Tibial nerve (tissue), 4 donors: ENCODE results near the gene UBE3D. TPM values are rescaled to one million over a fixed set of nuclear protein-coding genes. Genes with fewer than 3 reads are reported as not detected.

Source experiments
- DNase-seq, 2 donors: peaks; one replicate each; pipeline ENCODE4 v3.0.0-alpha.2; 2019; ENCODE audit warnings: low spot score in 2 of 2
- H3K27ac ChIP-seq, 4 donors: fragments of 200-600 bp; sonication (generic) in 3 of 4; one replicate each; pipeline ENCODE4 v1.5.1; 2017 to 2019; ENCODE audit warnings: mild to moderate bottlenecking in 1 of 4
- H3K27me3 ChIP-seq, 2 donors: fragments of 200-600 bp; sonication (generic) in 1 of 2; one replicate each; pipeline versions ENCODE4 v1.5.1 to v1.6.0; 2017 to 2019
- H3K36me3 ChIP-seq, 3 donors: fragments of 200-600 bp; sonication (generic); one replicate each; pipeline ENCODE4 v1.5.1; 2018 to 2019
- H3K4me1 ChIP-seq, 4 donors: fragments of 200-600 bp; sonication (generic) in 3 of 4; one replicate each; pipeline ENCODE4 v1.5.1; 2017 to 2019
- H3K4me3 ChIP-seq, 4 donors: fragments of 200-600 bp; sonication (generic) in 3 of 4; one replicate each; pipeline ENCODE4 v1.5.1; 2017 to 2019; ENCODE audit warnings: mild to moderate bottlenecking in 1 of 4, moderate library complexity in 1 of 4
- H3K9me3 ChIP-seq, 4 donors: fragments of 200-600 bp; sonication (generic) in 3 of 4; one replicate each; pipeline ENCODE4 v1.5.1; 2017 to 2019
- CTCF ChIP-seq, 5 experiments: fragments of 200-600 bp in 3 of 5; fragments of 450-650 bp in 2 of 5; sonication (generic) in 3 of 5; IDR thresholded peaks; one replicate each; pipeline ENCODE4 v1.5.1; 2016 to 2019; ENCODE audit warnings: antibody characterized with exemption in 5 of 5, mild to moderate bottlenecking in 3 of 5, moderate library complexity in 2 of 5
- EP300 ChIP-seq, 2 donors: sonication (generic); formaldehyde crosslinking; IDR thresholded peaks; one replicate each; pipeline ENCODE4 v1.6.1; 2017; ENCODE audit warnings: antibody characterized with exemption in 2 of 2, mild to moderate bottlenecking in 1 of 2
- POLR2A ChIP-seq, 2 donors: fragments of 450-650 bp; IDR thresholded peaks; one replicate each; pipeline ENCODE4 v1.6.1; 2017; ENCODE audit warnings: antibody characterized with exemption in 2 of 2, mild to moderate bottlenecking in 2 of 2, moderate library complexity in 2 of 2
- WGBS, 2 donors: methylation state at CpG; one replicate each; pipeline ENCODE4 v1.1.5; 2018; 5-methylcytosine and 5-hydroxymethylcytosine counted together
- total RNA-seq, 4 donors: library from RNA; depleted of rRNA; stranded (reverse); fragments of >200 nt; gene quantifications; one replicate each; pipeline ENCODE4 v1.1.0, GENCODE V29; 2016

UBE3D gene
- total RNA-seq, 4 donors from 2014 or later, result 6.3 to 21.9 (median 18.3) TPM

- TF ChIP-seq POLR2A (IDR thresholded peaks at IDR 0.05) (no peak), CTCF (IDR thresholded peaks at IDR 0.05) (no peak), EP300 (IDR thresholded peaks at IDR 0.05) (no peak)
- no peak overlapping the region for H3K27ac ChIP-seq
- H3K27me3 ChIP-seq, result no peaks in the 10 kb centered on the region
- H3K9me3 ChIP-seq, result no peaks in the 10 kb centered on the region
- H3K4me3 ChIP-seq, result no peak overlapping the region
- 89 to 96% methylated on average over 2 of the region's 2 CpGs for WGBS, 2 donors
- peaks cover 0 to 3% (median 0%) of the 10 kb centered on the region in 4 donors for H3K4me1 ChIP-seq
- no peak for DNase-seq
- H3K36me3 ChIP-seq, result no peaks in the 10 kb centered on the region
Observed at GRCh38 chr6:82963191-82963925, 102.3 kb downstream of the UBE3D start.

- TF ChIP-seq EP300 (IDR thresholded peaks at IDR 0.05) (no peak), POLR2A (IDR thresholded peaks at IDR 0.05) (no peak), CTCF (IDR thresholded peaks at IDR 0.05) (no peak)
- no peaks in the 10 kb centered on the region for H3K27me3 ChIP-seq
- H3K9me3 ChIP-seq, result no peaks in the 10 kb centered on the region
- H3K4me3 ChIP-seq, result no peak overlapping the region
- peaks cover 0 to 14% (median 0%) of the 10 kb centered on the region in 3 donors for H3K36me3 ChIP-seq
- 74 to 75% methylated on average over 4 of the region's 4 CpGs for WGBS, 2 donors
- peaks cover 0 to 3% (median 0%) of the 10 kb centered on the region in 4 donors for H3K4me1 ChIP-seq
- no peak overlapping the region for H3K27ac ChIP-seq
- no peak for DNase-seq
Observed at GRCh38 chr6:82959385-82959941, 106.2 kb downstream of the UBE3D start.

- 78 to 88% methylated on average over 1 of the region's 1 CpG for WGBS, 2 donors
- Histone ChIP-seq H3K4me1 (peaks cover 0 to 3% (median 0%) of the 10 kb centered on the region in 4 donors), H3K9me3 (no peaks in the 10 kb centered on the region), H3K4me3 (no peak overlapping the region), H3K27me3 (no peaks in the 10 kb centered on the region), H3K27ac (no peak overlapping the region), H3K36me3 (peaks cover 0 to 16% (median 0%) of the 10 kb centered on the region in 3 donors)
- no peak for TF ChIP-seq EP300 (IDR thresholded peaks at IDR 0.05)
- TF ChIP-seq CTCF (IDR thresholded peaks at IDR 0.05), result no peak
- no peak for TF ChIP-seq POLR2A (IDR thresholded peaks at IDR 0.05)
- no peak for DNase-seq
Observed at GRCh38 chr6:82958551-82958950, 107.1 kb downstream of the UBE3D start.

GRCh38 chr6:82957868-82958245 lies 107.8 kb downstream of the UBE3D start:
- Histone ChIP-seq H3K36me3 (peaks cover 0 to 23% (median 0%) of the 10 kb centered on the region in 3 donors), H3K9me3 (no peaks in the 10 kb centered on the region), H3K27ac (no peak overlapping the region), H3K4me3 (no peak overlapping the region), H3K27me3 (no peaks in the 10 kb centered on the region), H3K4me1 (peaks cover 0 to 3% (median 0%) of the 10 kb centered on the region in 4 donors)
- TF ChIP-seq POLR2A (IDR thresholded peaks at IDR 0.05) (no peak), EP300 (IDR thresholded peaks at IDR 0.05) (no peak), CTCF (IDR thresholded peaks at IDR 0.05) (no peak)
- DNase-seq, result no peak
- WGBS, 2 donors, result 74 to 82% methylated on average over 2 of the region's 2 CpGs

- WGBS, 2 donors, result 64 to 66% methylated on average over 9 of the region's 9 CpGs
Observed at GRCh38 chr6:82957171-82957867, 108.3 kb downstream of the UBE3D start.

More at GRCh38 chr6:82957171-82957867, 108.3 kb downstream of the UBE3D start:
- peaks cover 0 to 3% (median 0%) of the 10 kb centered on the region in 4 donors for H3K4me1 ChIP-seq
- H3K27me3 ChIP-seq, result no peaks in the 10 kb centered on the region
- H3K27ac ChIP-seq, result no peak overlapping the region
- peaks cover 0 to 27% (median 0%) of the 10 kb centered on the region in 3 donors for H3K36me3 ChIP-seq
- no peaks in the 10 kb centered on the region for H3K9me3 ChIP-seq
- no peak overlapping the region for H3K4me3 ChIP-seq
- DNase-seq, result no peak
- TF ChIP-seq CTCF (IDR thresholded peaks at IDR 0.05), result no peak
- TF ChIP-seq EP300 (IDR thresholded peaks at IDR 0.05), result no peak
- TF ChIP-seq POLR2A (IDR thresholded peaks at IDR 0.05), result no peak
